Gastrocnemius medialis (tissue), 4 donors: Measurements from ENCODE around the gene MEIOSIN.
"Not testable (repeated sequence)": the region's sequence is repeated elsewhere in the genome, so short reads cannot be mapped to it uniquely, and the experiment has no call there.

Source experiments
- CTCF ChIP-seq, 5 experiments: fragments of 450-650 bp in 3 of 5; fragments of 200-600 bp in 2 of 5; sonication (generic) in 2 of 5; IDR thresholded peaks in 4 of 5; conservative IDR thresholded peaks in 1 of 5; 1 replicate in 4 of 5; 2 replicates in 1 of 5; pipeline ENCODE4 v1.5.1; 2016 to 2019; ENCODE audit warnings: antibody characterized with exemption in 5 of 5, mild to moderate bottlenecking in 3 of 5, moderate library complexity in 3 of 5
- POLR2A ChIP-seq, 2 donors: fragments of 450-650 bp; IDR thresholded peaks; one replicate each; pipeline ENCODE4 v1.6.1; 2017; ENCODE audit warnings: antibody characterized with exemption in 2 of 2, mild to moderate bottlenecking in 2 of 2, moderate library complexity in 2 of 2

- TF ChIP-seq CTCF (IDR thresholded peaks at IDR 0.05 in 4 of 5, conservative IDR thresholded peaks at IDR 0.05 in 1 of 5); POLR2A (IDR thresholded peaks at IDR 0.05): not testable (repeated sequence)
Observed at GRCh38 chr19:45728683-45729082, 4.6 kb upstream of the MEIOSIN start.
